Endothelial cell of umbilical vein (primary cell): ENCODE measurements around the gene DNAJC30. TPM values are rescaled to one million over a fixed set of nuclear protein-coding genes. Genes with fewer than 3 reads are reported as not detected.
A peak's percentile ranks its signal among the peaks of the same experiment; 100 is the strongest.

Experiments
- BruUV-seq: library from RNA; stranded (reverse); fragments of 400-500 nt; replicated peaks from 2 replicates; lab custom pipeline; 2021; lab: Mats Ljungman, UMichigan
- CTCF ChIA-PET: fragments of 300-600, 350-600 bp; sonication (Branson Sonifier 250); formaldehyde crosslinking; loops from one replicate; lab custom pipeline; 2021; ENCODE audit warnings: antibody characterized with exemption, inconsistent platforms; lab: Charles Lee
- POLR2A ChIA-PET: fragments of 300-600, 350-600 bp; sonication (Branson Sonifier 250); formaldehyde crosslinking; loops from one replicate; lab custom pipeline; 2021; ENCODE audit warnings: antibody characterized with exemption, inconsistent platforms; lab: Charles Lee
- DNase-seq: peaks from one replicate; pipeline ENCODE4 v3.0.0-alpha.2; 2011; ENCODE audit warnings: low read depth, low spot score
- FAIRE-seq: peaks from 2 replicates; lab custom pipeline; 2011; peaks lifted over from hg19 to GRCh38; lab: Jason Lieb, UNC
- H2AFZ ChIP-seq: 2 replicates; pipeline ENCODE4 v1.6.0; 2012; ENCODE audit warnings: low read depth, low read length, control low read depth, inconsistent platforms
- H3K27ac ChIP-seq: 2 replicates; pipeline ENCODE4 v1.5.1; 2011; ENCODE audit warnings: low read depth, mild to moderate bottlenecking, control low read depth, low read length, moderate library complexity; ENCODE audit not compliant: insufficient read depth
- H3K27me3 ChIP-seq, 2 experiments: 2 replicates each; pipeline versions ENCODE4 v1.6.0 to v1.6.1; 2011; ENCODE audit warnings: low read length in 2 of 2, mixed read lengths in 1 of 2; ENCODE audit not compliant: control insufficient read depth in 2 of 2, insufficient read depth in 2 of 2
- H3K36me3 ChIP-seq, 2 experiments: 2 replicates in 1 of 2; 3 replicates in 1 of 2; pipeline ENCODE4 v1.5.1; 2011; ENCODE audit warnings: low read length in 2 of 2, mild to moderate bottlenecking in 1 of 2, moderate library complexity in 1 of 2; ENCODE audit not compliant: control insufficient read depth in 2 of 2, insufficient read depth in 2 of 2; ENCODE audit errors: extremely low read depth in 1 of 2
- H3K4me1 ChIP-seq: 3 replicates; pipeline ENCODE4 v1.5.1; 2011; ENCODE audit warnings: mild to moderate bottlenecking, low read length; ENCODE audit not compliant: control insufficient read depth, insufficient read depth; ENCODE audit errors: extremely low read depth
- H3K4me2 ChIP-seq: 2 replicates; pipeline ENCODE4 v1.6.1; 2011; ENCODE audit warnings: low read length, control low read depth, mixed read lengths; ENCODE audit not compliant: insufficient read depth
- H3K4me3 ChIP-seq, 3 experiments: fragments of 200-600 bp in 1 of 3; sonication (generic), shearing (Covaris generic) in 1 of 3; replicated peaks in 1 of 3; 2 replicates each; pipeline ENCODE4 v1.5.1; 2011 to 2016; ENCODE audit warnings: control low read depth in 3 of 3, low read length in 3 of 3, mild to moderate bottlenecking in 2 of 3, inconsistent platforms in 1 of 3, low read depth in 1 of 3, moderate library complexity in 1 of 3; ENCODE audit not compliant: insufficient read depth in 1 of 3
- H3K79me2 ChIP-seq: 2 replicates; pipeline ENCODE4 v1.6.0; 2012; ENCODE audit warnings: low read length, inconsistent platforms; ENCODE audit not compliant: control insufficient read depth, insufficient read depth
- H3K9ac ChIP-seq: replicated peaks from 2 replicates; pipeline ENCODE3; 2011; ENCODE audit warnings: low read length, control low read depth; ENCODE audit not compliant: insufficient read depth; ENCODE audit errors: extremely low read depth
- H3K9me1 ChIP-seq: replicated peaks from 3 replicates; pipeline ENCODE4 v1.6.0; 2011; ENCODE audit warnings: mild to moderate bottlenecking, low read length; ENCODE audit not compliant: control insufficient read depth, insufficient read depth; ENCODE audit errors: extremely low read depth
- H3K9me3 ChIP-seq: replicated peaks from 2 replicates; pipeline ENCODE4 v1.5.1; 2012; ENCODE audit warnings: low read length, inconsistent platforms; ENCODE audit not compliant: control insufficient read depth, insufficient read depth
- H4K20me1 ChIP-seq: replicated peaks from 2 replicates; pipeline ENCODE3; 2011; ENCODE audit warnings: mild to moderate bottlenecking, low read length; ENCODE audit not compliant: control insufficient read depth, insufficient read depth; ENCODE audit errors: extremely low read depth
- EZH2 ChIP-seq: IDR thresholded peaks from 2 replicates; pipeline ENCODE4 v1.6.1; 2012; ENCODE audit warnings: borderline replicate concordance, low read depth, mild to moderate bottlenecking, moderate library complexity, low read length, inconsistent platforms; ENCODE audit not compliant: severe bottlenecking
- GATA2 ChIP-seq: IDR thresholded peaks from 2 replicates; pipeline ENCODE4 v1.7.0; 2011; ENCODE audit warnings: low read depth, mild to moderate bottlenecking, moderate library complexity, mixed read lengths, low read length; ENCODE audit not compliant: insufficient read length, insufficient read depth
- MYC ChIP-seq: IDR thresholded peaks from one replicate; pipeline ENCODE4 v1.6.1; 2011; ENCODE audit warnings: mild to moderate bottlenecking, low read depth, low read length
- dilution Hi-C: fragments of 300-500 bp; cut with MboI; formaldehyde crosslinking; loops from one replicate; pipeline ENCODE4 v1.15.0; 2019; ENCODE audit warnings: low sequenced_read_pairs; ENCODE audit not compliant: extremely low pct_ligation_motif_present
- intact Hi-C: fragments of 100-400 bp; cut with micrococcal nuclease; formaldehyde crosslinking; loops from one replicate; pipeline ENCODE4 v1.10.0; 2022
- polyA plus RNA-seq, 4 experiments: library from polyadenylated mRNA; depleted of rRNA in 3 of 4; stranded (reverse) in 3 of 4; unstranded in 1 of 4; fragments of >200 nt; gene quantifications; 2 replicates each; pipeline versions ENCODE4 v1.2.1 to v1.2.3, GENCODE V29; 2011 to 2012; ENCODE audit warnings: missing spikeins in 1 of 4
- total RNA-seq: library from RNA; stranded (reverse); gene quantifications from 2 replicates; pipeline ENCODE4 v1.2.3, GENCODE V29; 2021
- TF ChIP-seq, protein P1 (sequence below), 2 donors: IDR thresholded peaks; 1 replicate in 1 of 2; 2 replicates in 1 of 2; pipeline ENCODE4 v1.5.1; 2011; ENCODE audit warnings: low read length in 2 of 2, mild to moderate bottlenecking in 2 of 2, moderate library complexity in 2 of 2, control low read depth in 1 of 2, inconsistent platforms in 1 of 2, low read depth in 1 of 2; ENCODE audit not compliant: insufficient read depth in 1 of 2; ENCODE audit errors: extremely low read depth in 1 of 2

The DNAJC30 gene
- total and polyA plus RNA-seq, 2 donors (not counting 3 experiments of a cell fraction or from before 2014, with no cell fraction given), result 10.6 to 11.9 TPM

DNA sequence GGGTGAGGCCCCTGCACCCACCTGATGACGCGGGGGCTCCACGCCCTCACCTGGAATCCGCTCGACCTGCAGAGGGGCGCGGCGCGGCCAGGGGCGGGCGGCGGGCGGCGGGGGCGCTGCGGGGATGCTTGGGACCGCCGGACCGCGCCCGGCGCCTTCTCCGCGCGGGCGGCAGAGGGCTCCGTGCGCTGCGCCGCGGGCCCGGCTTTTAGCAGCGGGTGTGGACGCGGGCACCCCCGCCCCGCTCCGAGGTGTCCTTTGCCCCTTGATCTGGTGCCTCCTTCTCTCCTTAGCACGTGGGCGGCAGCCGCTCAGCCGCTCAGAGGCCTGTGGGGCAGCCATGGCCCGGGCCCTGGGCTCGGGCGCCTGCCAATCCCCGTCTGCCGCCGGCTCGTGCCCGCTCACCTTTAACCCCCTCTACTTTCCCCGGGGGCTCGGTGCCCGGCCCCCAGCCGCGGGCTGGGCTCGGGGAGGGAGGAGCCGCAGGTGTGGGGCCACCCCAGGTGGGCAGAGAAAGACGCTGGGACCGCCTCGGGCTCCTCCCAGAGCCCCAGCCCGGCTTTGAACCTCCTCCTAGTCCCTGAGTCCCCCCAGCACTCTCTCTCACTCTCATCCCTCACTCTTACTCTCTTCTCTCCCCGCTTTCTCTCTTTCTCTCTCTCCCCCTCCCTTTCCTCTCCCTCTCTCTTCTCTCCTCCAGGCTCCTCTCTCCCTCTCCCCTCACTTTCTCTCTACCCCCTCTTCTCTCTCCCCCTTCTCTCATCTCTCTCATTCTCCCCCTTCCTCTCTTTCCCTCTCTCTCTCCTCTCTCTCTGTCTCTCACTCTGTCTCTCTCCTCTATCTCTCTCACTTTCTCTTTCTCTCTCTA lies 35.3 kb downstream of the DNAJC30 start:
- Histone ChIP-seq H3K79me2 (no peaks in the 10 kb centered on the region), H3K9me1 (no peaks in the 10 kb centered on the region), H3K4me3 (peak overlapping the region in 1 of 3 experiments; percentile 2), H3K4me2 (peak overlapping the region; percentile 53), H3K36me3 (no peaks in the 10 kb centered on the region), H3K4me1 (peaks cover 4% of the 10 kb centered on the region), H4K20me1 (no peaks in the 10 kb centered on the region), H3K27me3 (peaks cover 38 to 48% of the 10 kb centered on the region in 2 experiments), H2AFZ (no peak overlapping the region), H3K27ac (no peak overlapping the region), H3K9me3 (no peaks in the 10 kb centered on the region), H3K9ac (no peak overlapping the region)
- DNase-seq (no peak), FAIRE-seq (no peak)
- intact Hi-C loops, result no loop called here
- TF ChIP-seq, protein P1, sequence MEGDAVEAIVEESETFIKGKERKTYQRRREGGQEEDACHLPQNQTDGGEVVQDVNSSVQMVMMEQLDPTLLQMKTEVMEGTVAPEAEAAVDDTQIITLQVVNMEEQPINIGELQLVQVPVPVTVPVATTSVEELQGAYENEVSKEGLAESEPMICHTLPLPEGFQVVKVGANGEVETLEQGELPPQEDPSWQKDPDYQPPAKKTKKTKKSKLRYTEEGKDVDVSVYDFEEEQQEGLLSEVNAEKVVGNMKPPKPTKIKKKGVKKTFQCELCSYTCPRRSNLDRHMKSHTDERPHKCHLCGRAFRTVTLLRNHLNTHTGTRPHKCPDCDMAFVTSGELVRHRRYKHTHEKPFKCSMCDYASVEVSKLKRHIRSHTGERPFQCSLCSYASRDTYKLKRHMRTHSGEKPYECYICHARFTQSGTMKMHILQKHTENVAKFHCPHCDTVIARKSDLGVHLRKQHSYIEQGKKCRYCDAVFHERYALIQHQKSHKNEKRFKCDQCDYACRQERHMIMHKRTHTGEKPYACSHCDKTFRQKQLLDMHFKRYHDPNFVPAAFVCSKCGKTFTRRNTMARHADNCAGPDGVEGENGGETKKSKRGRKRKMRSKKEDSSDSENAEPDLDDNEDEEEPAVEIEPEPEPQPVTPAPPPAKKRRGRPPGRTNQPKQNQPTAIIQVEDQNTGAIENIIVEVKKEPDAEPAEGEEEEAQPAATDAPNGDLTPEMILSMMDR (IDR thresholded peaks at IDR 0.05; ENCODE audit: extremely low read depth in 1 of 2, insufficient read depth in 1 of 2, low read depth in 1 of 2, low read length in 2 of 2), result peak in 1 of 2 donors; percentile 14
- TF ChIP-seq MYC (no peak), GATA2 (no peak), EZH2 (peak; percentile 92)
- no TSS peak for BruUV-seq
- dilution Hi-C loops, result no loop called here
- ChIA-PET CTCF (no interaction called here), POLR2A (no interaction called here)
